COLO829 (cell line): ENCODE data around the gene RPL26.
"Not testable (repeated sequence)": the region's sequence is repeated elsewhere in the genome, so short reads cannot be mapped to it uniquely, and the experiment has no call there.

Experiments
- DNase-seq: peaks from one replicate; pipeline ENCODE4 v3.0.0; 2012; ENCODE audit warnings: low spot score

RPL26 gene

GRCh38 chr17:8365143-8365542 is 17.9 kb downstream of the RPL26 start:
- no peak for DNase-seq

DNA sequence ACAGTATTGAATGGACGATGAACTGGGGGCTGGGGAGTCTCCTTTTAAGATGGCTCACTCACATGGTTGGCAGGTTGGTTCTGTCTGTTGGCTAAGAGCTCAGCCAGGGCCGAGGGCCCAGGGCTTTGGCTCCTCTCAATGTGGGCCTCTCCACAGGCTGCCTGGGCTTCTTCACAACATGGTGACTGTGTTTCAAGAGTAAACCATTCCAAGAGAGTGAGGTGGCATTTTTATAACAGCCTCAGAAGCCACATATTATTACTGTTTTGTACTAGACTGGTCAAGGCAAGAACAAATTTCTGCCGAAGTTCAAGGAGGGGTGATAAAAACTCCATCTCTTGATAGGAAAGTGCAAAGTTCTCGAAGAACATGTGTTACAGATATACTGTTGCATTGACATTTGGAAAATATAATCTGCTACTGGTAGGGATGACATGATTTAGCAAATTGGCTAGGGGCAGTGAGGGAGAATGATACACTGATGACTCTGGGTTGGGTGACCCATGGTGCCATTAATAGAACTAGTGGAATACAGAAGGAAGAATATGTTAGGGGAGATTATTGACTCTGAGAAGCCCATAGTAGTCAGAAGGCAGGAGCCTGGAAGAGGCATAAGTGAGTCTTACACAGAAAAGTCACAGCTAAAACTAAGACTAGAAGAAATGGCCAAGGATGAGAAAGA is 20.2 kb downstream of the RPL26 start:
- no peak for DNase-seq

DNA sequence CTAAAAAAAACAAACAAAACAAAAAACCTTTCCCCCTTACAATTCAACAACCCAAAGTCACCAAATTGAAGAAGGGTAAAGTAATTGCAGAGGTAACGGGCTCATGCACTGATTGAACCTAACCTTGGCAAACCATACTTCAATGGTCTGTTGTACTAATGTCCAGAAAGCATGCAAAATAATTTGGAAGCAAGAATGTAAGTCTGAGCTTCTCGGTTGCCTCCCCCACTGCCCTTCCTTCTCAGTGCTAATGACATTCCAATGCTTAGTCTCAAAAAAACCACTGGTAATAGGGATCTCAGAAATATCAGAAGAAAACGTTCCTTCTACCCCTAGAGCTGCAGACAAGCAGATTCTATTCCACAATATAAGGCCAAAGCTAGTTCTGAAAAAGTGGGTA is 22.2 kb downstream of the RPL26 start:
- no peak for DNase-seq

GRCh38 chr17:8360260-8360659 is 22.7 kb downstream of the RPL26 start:
- no peak for DNase-seq

DNA sequence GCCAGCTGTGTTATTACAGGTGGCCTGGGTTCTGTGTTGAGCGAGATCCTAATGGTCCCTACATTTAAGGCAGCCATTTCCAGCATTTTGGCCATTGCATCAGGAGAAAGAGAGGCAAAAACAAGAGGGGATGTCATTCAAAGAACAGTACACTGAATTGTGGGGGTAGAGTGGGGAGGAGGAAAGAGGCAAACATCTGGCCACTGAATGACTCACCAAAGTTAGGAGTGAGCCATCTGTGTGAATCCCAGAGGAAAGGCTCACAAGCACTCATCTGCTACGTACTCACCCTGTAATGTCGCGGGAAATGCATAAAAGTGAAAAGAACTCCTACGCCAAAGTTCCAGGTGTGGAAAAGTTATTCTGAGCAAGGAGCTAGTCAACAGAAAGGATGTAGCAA is 23.2 kb downstream of the RPL26 start:
- DNase-seq: no peak

GRCh38 chr17:8357910-8358309 is 25.1 kb downstream of the RPL26 start:
- DNase-seq: no peak

DNA sequence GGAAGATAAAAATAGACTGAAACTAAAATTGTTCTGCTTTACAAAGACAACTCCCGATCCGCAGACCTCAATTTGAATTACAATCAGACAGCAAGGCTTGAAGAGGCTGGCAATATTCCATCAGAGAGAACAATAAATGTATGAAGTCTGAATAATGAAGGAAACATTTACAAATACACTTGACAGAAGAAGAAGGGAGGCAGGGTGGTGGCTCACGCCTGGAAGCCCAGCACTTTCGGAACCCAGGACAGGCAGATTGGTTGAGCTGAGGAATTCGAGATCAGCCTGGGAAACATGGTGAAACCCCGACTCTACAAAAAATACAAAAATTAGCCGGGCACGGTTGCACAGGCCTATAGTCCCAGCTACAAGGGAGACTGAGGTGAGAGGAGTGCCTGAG is 28.8 kb downstream of the RPL26 start:
- DNase-seq: no peak

- DNase-seq: no peak
Observed at GRCh38 chr17:8353736-8354135, 29.3 kb downstream of the RPL26 start.

- DNase-seq: no peak
Observed at GRCh38 chr17:8350339-8350738, 32.7 kb downstream of the RPL26 start.

GRCh38 chr17:8347001-8347400 is 36.0 kb downstream of the RPL26 start:
- not testable (repeated sequence) for DNase-seq

DNA sequence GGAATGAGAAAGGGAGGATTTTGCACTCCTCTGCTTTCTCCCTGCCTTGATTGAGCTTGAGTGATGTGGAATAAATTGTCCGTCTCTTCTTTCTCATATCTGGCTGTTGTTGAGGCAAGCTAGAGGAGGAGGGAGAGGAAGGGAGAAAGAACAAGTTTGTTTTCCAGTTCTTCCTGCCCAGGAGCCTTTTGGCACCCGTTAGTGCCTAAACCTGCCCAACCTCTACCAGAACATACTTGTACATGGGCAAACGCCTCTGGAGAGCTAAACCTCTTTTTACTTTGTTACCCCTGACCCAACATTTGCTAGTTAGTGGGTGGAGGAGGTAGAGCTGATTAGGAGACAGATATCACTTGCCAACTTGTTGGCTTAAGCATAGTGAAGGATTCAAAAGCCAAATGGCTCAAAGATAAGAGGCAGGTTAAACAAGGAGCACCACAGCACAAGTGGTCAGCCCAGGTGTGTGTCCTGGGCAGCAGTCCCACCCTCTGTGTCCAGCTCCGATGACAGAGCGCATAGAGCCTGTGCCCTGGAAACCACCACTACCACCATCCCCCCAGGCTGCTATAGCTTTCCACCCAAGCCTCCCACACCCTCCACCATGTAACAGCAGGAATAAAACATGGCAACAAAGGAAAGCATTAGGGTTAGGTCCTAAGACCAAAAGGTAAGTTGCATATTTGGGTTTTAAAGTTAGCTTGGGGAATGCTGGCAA is 36.9 kb downstream of the RPL26 start:
- DNase-seq: no peak

DNA sequence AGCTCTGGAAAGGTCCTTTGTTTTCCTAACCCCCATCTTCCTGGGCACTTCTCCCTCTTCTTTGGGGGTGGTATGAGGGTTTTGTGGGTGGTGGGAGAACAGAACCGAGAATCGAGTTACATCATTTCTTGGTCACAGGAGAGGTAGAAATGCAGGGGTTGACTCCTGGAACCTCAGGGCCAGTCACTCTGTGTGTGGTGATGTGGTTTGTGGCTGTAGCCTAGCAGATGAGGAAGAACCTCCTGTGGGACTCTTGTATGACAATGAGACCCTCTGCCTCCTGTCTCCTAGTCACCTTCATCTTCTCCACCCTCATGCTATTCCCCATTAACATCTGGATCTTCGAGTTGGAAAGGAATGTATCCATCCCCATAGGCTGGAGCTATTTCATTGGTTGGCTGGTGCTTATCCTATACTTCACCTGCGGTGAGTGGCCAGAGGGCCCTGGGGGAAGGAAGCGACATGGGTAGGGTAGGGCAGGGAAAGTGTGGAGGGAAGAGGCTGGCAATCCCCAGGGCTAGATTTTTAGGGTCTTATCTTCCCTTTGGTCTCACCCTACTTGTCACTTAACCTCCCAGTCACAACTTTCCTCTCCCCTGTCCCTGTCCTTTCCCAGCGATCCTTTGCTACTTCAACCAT is 37.8 kb downstream of the RPL26 start:
- DNase-seq: no peak

DNA sequence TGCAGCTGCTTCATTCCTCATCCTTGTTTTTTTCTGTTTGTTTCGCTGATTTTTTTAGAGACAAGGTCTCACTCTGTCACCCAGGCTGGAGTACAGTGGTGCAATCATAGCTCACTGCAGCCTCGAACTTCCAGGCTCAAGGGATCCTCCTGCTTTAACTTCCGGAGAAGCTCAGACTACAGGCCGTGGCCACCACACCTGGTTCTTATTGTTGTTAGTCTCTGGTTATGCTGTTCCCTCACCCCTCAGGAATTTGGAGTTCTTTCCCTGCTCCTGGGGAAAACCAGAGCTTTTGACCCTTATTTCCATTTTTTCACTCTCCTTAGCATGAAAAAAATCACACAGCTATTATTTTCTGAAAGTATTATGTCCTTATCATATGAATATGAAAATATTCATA is 41.5 kb downstream of the RPL26 start:
- DNase-seq: no peak

GRCh38 chr17:8339540-8339939 is 43.5 kb downstream of the RPL26 start, which contains the start of gene ODF4:
Gene ODF4 (plus strand): TSS chr17:8339840. CDS start chr17:8340052, 212 bp downstream.
- DNase-seq: no peak

- no peak for DNase-seq
Observed at GRCh38 chr17:8338753-8339140, 44.2 kb downstream of the RPL26 start.

- no peak for DNase-seq
Observed at GRCh38 chr17:8337802-8338752, 44.9 kb downstream of the RPL26 start.

GRCh38 chr17:8333281-8333680 is 49.7 kb downstream of the RPL26 start:
- DNase-seq: no peak

DNA sequence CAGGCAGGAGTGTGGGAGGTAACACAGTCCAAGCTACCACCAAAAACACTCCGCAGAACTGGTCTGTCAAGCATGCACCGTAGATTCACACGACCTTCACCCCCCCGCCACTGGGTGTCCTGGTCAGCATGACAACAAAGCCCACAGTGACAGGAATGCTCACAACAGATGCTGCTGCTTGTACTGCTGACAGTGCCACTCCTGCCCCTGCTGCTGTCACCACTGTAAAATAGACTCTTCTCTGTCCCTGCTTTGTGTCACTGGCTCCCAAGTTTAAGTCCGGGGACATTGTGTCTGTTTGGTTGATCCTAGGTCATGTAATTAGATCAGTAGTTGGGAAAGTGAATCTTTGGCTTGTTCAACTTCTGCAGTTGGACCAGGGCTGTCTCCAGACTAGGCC is 50.3 kb downstream of the RPL26 start:
- no peak for DNase-seq

DNA sequence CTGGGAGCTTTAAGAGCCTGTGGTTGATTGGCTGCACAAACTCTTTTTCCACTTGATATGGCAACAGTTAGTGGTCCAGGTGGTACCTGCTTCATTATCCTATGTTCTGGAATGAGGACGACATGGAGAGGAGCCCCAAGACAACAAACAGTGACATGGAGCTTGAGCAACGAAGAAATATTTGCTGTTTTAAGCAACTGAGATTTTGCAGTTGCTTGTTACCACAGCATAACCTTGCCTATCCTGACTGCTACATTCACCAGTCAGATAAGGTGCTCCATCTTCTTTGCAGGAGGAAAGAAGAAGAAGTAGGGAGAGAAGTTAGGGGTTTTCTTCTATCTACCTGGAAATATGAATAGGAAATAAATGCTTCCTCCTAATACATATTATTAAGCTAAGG is 50.9 kb downstream of the RPL26 start:
- no peak for DNase-seq
